CD4-positive, alpha-beta T cell treated with Interleukin-6 at 100 ng/mL for 8 hours (primary cell): ENCODE measurements around the gene CTNNA3.

Source experiments
- DNase-seq: peaks from one replicate; pipeline ENCODE4 v3.0.0-alpha.2; 2020; ENCODE audit warnings: mixed read lengths, low spot score

The CTNNA3 gene

GRCh38 chr10:67327626-67328535 is 368.1 kb downstream of the CTNNA3 start:
- DNase-seq: no peak

DNA sequence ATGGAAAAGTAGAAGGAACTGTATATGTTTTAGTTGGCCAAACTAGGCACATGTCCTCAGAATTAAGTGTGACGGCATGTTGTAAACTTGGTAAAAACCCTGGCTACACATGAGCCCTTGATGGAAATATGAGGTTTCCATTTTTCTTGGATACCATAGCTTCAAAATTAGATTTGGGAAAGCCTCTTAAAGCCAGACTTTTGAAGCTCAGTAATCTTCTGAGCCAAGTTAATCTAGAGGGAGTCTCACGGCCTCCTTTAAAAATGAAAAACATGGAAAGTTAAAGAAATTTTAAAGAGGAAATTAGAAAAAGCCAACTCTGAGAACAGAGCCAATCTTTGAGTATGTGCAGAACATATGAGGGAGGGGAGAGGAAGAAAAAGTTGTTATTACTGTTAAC is 376.0 kb downstream of the CTNNA3 start:
- DNase-seq: no peak

GRCh38 chr10:67308912-67309311 is 387.1 kb downstream of the CTNNA3 start:
- DNase-seq: no peak

- no peak for DNase-seq
Observed at GRCh38 chr10:67306588-67307205, 389.3 kb downstream of the CTNNA3 start.

DNA sequence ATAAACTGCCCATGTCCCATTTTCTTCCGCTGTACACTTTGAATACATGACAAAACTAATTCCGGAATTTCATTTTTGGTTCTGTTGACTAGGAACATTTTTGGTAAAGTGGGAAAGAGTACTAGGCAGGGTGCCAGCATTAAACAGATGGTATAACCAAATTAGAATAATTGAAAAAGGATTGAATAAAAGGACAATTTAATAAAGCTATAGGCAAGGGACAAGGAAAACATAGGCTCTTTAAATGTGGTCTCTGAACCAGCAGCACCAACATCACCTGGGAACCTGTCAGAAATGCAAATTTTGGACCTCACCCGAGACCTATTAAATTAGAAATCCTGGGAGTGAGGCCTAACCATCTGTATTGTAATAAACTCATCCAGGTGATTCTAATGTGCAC is 393.3 kb downstream of the CTNNA3 start:
- no peak for DNase-seq

DNA sequence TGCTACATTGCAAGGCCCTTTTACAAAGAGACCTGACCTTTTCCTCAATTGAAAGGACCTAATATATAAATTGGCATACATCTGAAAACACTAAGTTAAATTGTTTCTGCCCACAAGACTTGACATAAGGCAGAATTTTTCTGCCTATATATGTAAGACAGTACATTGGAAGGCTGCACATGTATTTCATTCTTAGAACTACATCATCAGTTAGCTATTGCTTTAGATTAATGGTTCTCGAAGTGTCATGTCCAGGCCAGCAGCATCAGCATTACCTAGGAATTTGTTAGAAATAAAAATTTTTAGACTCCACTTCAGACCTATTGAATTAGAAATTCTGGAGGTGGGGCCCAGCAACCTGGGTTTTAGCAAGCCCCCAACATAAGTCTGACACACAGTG is 396.2 kb downstream of the CTNNA3 start:
- no peak for DNase-seq

- DNase-seq: no peak
Observed at GRCh38 chr10:67297637-67298181, 398.3 kb downstream of the CTNNA3 start.

DNA sequence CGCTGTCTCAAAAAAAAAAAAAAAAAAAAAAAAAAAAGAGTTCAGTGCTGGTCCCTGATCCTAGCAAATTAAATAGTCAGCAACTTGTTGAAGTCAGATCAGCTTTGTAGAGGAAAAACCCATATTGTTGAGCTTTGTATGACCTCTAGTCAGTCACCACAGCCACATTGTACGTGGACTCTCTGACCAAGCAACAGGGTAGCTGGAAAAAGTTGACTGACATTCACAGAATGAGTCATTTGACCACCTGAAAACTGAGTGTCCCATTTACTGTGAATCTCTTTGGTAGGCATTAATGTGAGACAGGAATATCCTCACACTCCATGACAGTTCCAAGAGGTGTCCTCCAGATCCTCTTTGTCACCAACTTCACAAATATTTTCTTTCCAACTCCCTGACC is 399.1 kb downstream of the CTNNA3 start:
- DNase-seq: no peak

GRCh38 chr10:67288688-67289410 is 407.1 kb downstream of the CTNNA3 start:
- DNase-seq: no peak

- no peak for DNase-seq
Observed at GRCh38 chr10:67284589-67284988, 411.4 kb downstream of the CTNNA3 start.

- DNase-seq: no peak
Observed at GRCh38 chr10:67282871-67283270, 413.1 kb downstream of the CTNNA3 start.

DNA sequence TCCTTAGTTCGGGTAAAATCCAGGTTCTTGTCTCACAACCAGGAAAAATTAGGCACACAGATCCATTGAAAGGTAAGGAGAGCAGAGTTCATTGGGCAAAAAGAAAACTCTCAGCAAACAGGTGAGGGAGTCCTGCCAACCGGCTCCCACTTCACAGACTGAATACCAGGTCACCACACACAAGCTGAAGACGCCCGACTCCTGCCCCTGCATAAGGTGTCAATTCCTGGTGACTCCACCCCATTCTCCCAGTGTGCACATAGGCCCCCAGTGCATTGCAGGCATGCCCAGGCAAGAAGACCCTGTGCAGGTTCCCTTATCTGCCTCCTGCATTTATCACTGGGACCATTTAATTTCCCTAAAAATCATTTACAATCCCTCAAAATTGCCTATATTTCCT is 415.6 kb downstream of the CTNNA3 start:
- DNase-seq: no peak

GRCh38 chr10:67277402-67277801 is 418.6 kb downstream of the CTNNA3 start:
- DNase-seq: no peak

DNA sequence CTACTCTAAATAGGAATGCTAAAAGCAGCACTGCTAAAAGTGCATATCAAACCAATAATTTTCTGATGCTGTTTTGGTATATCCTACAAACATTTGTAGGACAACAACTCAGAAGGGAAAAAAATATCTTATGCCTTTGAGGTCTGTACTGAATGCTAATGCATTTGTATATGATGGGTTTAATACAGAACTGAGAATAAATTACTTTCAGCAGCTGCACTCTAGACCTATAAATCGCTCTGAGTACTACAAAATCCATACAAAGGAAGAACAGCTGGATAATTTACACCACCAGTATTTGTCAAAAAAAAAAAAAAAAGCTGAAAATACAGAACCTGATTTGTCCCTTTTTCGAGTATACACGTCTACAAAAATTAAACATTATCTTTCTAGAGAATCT is 426.2 kb downstream of the CTNNA3 start:
- DNase-seq: no peak

GRCh38 chr10:67268146-67268545 is 427.8 kb downstream of the CTNNA3 start:
- no peak for DNase-seq

- no peak for DNase-seq
Observed at GRCh38 chr10:67262675-67263074, 433.3 kb downstream of the CTNNA3 start.

GRCh38 chr10:67261300-67261797 is 434.6 kb downstream of the CTNNA3 start:
- DNase-seq: no peak

DNA sequence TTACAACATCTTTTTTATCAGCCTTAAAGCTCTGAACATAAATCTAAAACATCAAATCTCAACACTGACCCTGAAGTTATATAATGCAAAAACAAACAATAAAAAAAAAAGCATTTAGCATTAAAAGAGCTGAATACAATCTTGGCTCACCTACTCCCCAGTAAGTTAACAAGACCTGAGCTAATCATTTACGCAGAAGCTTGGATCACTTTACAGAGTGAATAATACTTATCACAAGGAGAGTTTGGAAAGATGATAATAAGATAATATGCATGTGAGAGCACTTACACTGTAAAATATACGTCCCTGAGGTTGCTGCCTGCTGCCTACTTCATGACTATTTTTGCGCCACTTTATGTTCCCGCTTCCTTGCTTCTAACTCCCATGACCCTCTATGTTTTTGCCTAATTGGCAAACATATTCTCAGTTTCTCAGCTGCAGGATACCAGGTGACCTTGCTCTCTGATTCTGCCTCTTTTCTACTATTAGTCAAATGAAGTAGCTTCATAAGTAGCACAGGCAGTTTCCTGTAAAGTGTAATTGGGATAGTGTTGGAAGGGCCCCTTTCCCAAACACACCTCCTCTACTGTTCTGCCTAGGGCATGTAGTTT is 436.6 kb downstream of the CTNNA3 start:
- DNase-seq: no peak

DNA sequence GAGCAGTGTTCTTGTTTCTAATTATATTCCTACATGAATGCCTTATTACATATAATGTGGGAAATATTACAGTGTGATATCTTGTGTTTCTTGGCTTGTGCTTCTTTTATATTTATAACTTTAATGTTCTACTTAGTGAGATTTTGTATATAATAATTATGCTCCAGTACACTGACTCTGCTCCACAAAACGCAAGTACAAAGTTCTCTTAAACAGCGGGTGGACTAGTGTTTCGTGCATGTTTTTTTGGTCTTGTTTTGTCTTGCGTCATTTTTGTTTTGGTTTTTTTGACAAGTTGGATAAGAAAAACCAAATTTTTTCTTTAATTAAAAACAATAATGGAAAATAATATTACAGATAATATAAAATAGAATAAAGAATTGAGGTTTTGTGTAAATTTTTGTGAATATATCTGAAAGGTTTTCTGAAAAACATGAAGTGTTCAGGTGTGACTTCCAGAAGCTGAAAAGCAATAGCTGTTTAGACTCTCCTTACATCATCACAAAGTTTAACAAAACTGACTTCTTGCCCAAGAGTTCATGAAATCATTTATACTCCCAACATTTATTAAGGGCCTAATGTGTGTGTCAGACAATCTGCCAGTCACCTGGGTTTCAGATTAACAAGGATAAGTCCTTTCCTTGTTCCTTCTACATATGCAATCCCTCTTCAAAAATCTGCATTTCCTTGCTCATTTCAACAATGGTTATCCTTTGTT is 438.4 kb downstream of the CTNNA3 start:
- no peak for DNase-seq

DNA sequence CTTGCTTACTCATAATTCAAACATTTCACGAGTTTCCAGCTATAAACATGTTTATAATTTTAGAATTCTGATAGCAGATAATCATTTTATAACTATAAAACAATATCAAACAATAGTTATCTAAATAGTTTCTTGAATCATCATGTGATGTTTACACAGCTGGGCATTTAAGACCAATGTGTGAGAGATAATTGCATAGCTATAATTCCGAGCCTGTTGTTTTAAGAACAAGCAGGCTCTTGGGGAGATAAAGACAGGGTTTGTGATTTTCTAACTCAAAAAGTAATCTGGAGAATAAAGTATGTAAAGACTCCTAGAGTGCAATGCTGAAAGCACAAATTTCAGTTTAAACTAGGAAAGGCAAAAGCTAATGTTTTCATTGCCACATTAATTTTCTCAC is 439.0 kb downstream of the CTNNA3 start:
- no peak for DNase-seq

DNA sequence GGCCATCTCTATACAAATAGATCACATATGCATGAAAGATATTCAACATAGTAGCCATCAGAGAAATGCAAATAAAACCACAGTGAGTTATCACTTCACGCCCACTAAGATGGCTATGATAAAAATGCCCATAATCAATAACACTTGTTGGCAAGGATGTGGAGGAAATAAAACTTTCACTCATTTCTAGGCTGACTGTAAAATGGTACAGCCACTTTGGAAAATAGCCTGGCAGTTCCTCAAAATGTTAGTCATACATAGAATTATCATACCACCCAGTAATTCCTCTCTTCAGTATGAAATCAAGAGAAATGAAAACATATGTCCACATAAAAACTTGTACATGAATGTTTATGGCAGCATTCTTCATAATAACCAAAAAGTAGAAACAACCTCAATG is 445.3 kb downstream of the CTNNA3 start:
- no peak for DNase-seq
